Measurements from ENCODE around the gene COL19A1. TPM values are rescaled to one million over a fixed set of nuclear protein-coding genes. Genes with fewer than 3 reads are reported as not detected.

Gene COL19A1
- total RNA-seq, 1 experiment from 2014 or later: not detected

GRCh38 chr6:69881322-69882151 is 15.2 kb downstream of the COL19A1 start:
- no peaks in the 10 kb centered on the region for H3K36me3 ChIP-seq (ENCODE audit: control insufficient read depth, insufficient read depth, low read length)
- intact Hi-C loops (cut with micrococcal nuclease; ENCODE audit: unreplicated experiment): no loop called here
- no peak overlapping the region for H3K4me3 ChIP-seq (ENCODE audit: low read depth in 2 of 2, low read length in 2 of 2)
- CTCF ChIA-PET: no interaction called here
- in situ Hi-C loops (cut with HindIII; ENCODE audit: low pct_unique_long_range_greater_than_20kb, low sequenced_read_pairs): no loop called here
- DNase-seq (ENCODE audit: low read depth, low spot score): no peak
- H3K27ac ChIP-seq (ENCODE audit: low read length): no peak overlapping the region
- H3K27me3 ChIP-seq (ENCODE audit: control insufficient read depth, insufficient read depth, low read length): no peaks in the 10 kb centered on the region
- POLR2A ChIA-PET: no interaction called here
- no peaks in the 10 kb centered on the region for H3K4me1 ChIP-seq (ENCODE audit: control insufficient read depth, insufficient read depth, low read length)
- ATAC-seq: no peak
- TF ChIP-seq CTCF (IDR thresholded peaks at IDR 0.05) (no peak), TCF7L2 (IDR thresholded peaks at IDR 0.05; ENCODE audit: low read depth, low read length) (no peak), REST (IDR thresholded peaks at IDR 0.05; ENCODE audit: insufficient read depth in 1 of 2, low read depth in 2 of 2, low read length in 1 of 2) (no peak), SIN3A (IDR thresholded peaks at IDR 0.05; ENCODE audit: borderline replicate concordance, insufficient read depth, low read depth, low read length) (no peak), POLR2AphosphoS5 (IDR thresholded peaks at IDR 0.05; ENCODE audit: low read depth, low read length) (no peak)
- no peaks in the 10 kb centered on the region for H3K9me3 ChIP-seq (ENCODE audit: control insufficient read depth, insufficient read depth, low read depth, low read length)
- BruUV-seq (replicated peaks): no TSS peak

- TF ChIP-seq SIN3A (IDR thresholded peaks at IDR 0.05; ENCODE audit: borderline replicate concordance, insufficient read depth, low read depth, low read length): no peak
- TF ChIP-seq TCF7L2 (IDR thresholded peaks at IDR 0.05; ENCODE audit: low read depth, low read length): no peak
- TF ChIP-seq CTCF (IDR thresholded peaks at IDR 0.05): no peak
- no peak for TF ChIP-seq REST (IDR thresholded peaks at IDR 0.05; ENCODE audit: insufficient read depth in 1 of 2, low read depth in 2 of 2, low read length in 1 of 2)
- BruUV-seq (replicated peaks): no TSS peak
- intact Hi-C loops (cut with micrococcal nuclease; ENCODE audit: unreplicated experiment) (no loop called here), in situ Hi-C loops (cut with HindIII; ENCODE audit: low pct_unique_long_range_greater_than_20kb, low sequenced_read_pairs) (no loop called here)
- ChIA-PET POLR2A (no interaction called here), CTCF (no interaction called here)
- Histone ChIP-seq H3K9me3 (ENCODE audit: control insufficient read depth, insufficient read depth, low read depth, low read length) (no peaks in the 10 kb centered on the region), H3K36me3 (ENCODE audit: control insufficient read depth, insufficient read depth, low read length) (no peaks in the 10 kb centered on the region), H3K27ac (ENCODE audit: low read length) (no peak overlapping the region), H3K4me1 (ENCODE audit: control insufficient read depth, insufficient read depth, low read length) (no peaks in the 10 kb centered on the region), H3K27me3 (ENCODE audit: control insufficient read depth, insufficient read depth, low read length) (no peaks in the 10 kb centered on the region), H3K4me3 (ENCODE audit: low read depth in 2 of 2, low read length in 2 of 2) (no peak overlapping the region)
- ATAC-seq (no peak), DNase-seq (ENCODE audit: low read depth, low spot score) (no peak)
These were observed 17.2 kb downstream of the COL19A1 start for GRCh38 chr6:69883551-69883950.
